Thymus (tissue), 14 donors: ENCODE measurements around the gene TBC1D21. TPM values are rescaled to one million over a fixed set of nuclear protein-coding genes. Genes with fewer than 3 reads are reported as not detected.

Experiments used
- DNase-seq, 9 donors: peaks; one replicate each; pipeline ENCODE4 v3.0.0-alpha.2; 2013; ENCODE audit warnings: low spot score in 9 of 9, low read depth in 6 of 9, missing footprints in 1 of 9
- H3K27ac ChIP-seq, 2 donors: one replicate each; pipeline ENCODE4 v1.5.1; 2013; ENCODE audit warnings: control low read depth in 1 of 2, low read depth in 1 of 2, low read length in 1 of 2, mild to moderate bottlenecking in 1 of 2, moderate library complexity in 1 of 2
- H3K27me3 ChIP-seq, 2 donors: one replicate each; pipeline ENCODE4 v1.5.1; 2013; ENCODE audit warnings: low read length in 1 of 2; ENCODE audit not compliant: control insufficient read depth in 2 of 2, insufficient read depth in 1 of 2
- H3K36me3 ChIP-seq, 2 donors: one replicate each; pipeline ENCODE4 v1.5.1; 2013; ENCODE audit warnings: low read length in 1 of 2, mild to moderate bottlenecking in 1 of 2, moderate library complexity in 1 of 2; ENCODE audit not compliant: control insufficient read depth in 2 of 2, insufficient read depth in 2 of 2
- H3K4me1 ChIP-seq, 2 donors: one replicate each; pipeline ENCODE4 v1.5.1; 2013; ENCODE audit warnings: low read length in 2 of 2; ENCODE audit not compliant: control insufficient read depth in 2 of 2, insufficient read depth in 2 of 2
- H3K4me3 ChIP-seq, 2 donors: one replicate each; pipeline ENCODE4 v1.5.1; 2013; ENCODE audit warnings: low read length in 2 of 2, control low read depth in 1 of 2, mild to moderate bottlenecking in 1 of 2
- H3K9me3 ChIP-seq, 2 donors: one replicate each; pipeline ENCODE4 v1.5.1; 2013; ENCODE audit warnings: low read length in 1 of 2, mild to moderate bottlenecking in 1 of 2; ENCODE audit not compliant: control insufficient read depth in 2 of 2, insufficient read depth in 1 of 2
- WGBS: extraction: QIAGEN DNeasy Blood & Tissue Kit; methylation state at CpG from one replicate; pipeline ENCODE4 v1.1.7; 2013; 5-methylcytosine and 5-hydroxymethylcytosine counted together
- long read RNA-seq, 10 donors: transcript quantifications; one replicate each; lab custom pipeline, GENCODE V29; 2026
- polyA plus RNA-seq: library from polyadenylated mRNA; stranded (reverse); fragments of 200-250 nt; gene quantifications from one replicate; pipeline ENCODE4 v1.2.3, GENCODE V29; 2013
- total RNA-seq: library from RNA; stranded (reverse); fragments of 120-200 nt; gene quantifications from one replicate; pipeline ENCODE4 v1.2.4, GENCODE V29; 2013
- donor health status: healthy.

TBC1D21 gene, protein sequence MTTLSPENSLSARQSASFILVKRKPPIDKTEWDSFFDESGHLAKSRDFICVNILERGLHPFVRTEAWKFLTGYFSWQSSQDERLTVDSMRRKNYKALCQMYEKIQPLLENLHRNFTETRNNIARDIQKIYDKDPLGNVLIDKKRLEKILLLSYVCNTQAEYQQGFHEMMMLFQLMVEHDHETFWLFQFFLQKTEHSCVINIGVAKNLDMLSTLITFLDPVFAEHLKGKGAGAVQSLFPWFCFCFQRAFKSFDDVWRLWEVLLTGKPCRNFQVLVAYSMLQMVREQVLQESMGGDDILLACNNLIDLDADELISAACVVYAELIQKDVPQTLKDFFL
- total RNA-seq: not detected
- polyA plus RNA-seq: 0.05 TPM
- long read RNA-seq, donor 1: 0 reads
- long read RNA-seq, donor 2: 0 reads
- long read RNA-seq, donor 3: 0 reads
- long read RNA-seq, donor 4: 0 reads
- long read RNA-seq, donor 5: 0 reads
- long read RNA-seq, donor 6: 0 reads
- long read RNA-seq, donor 7: 0 reads
- long read RNA-seq, donor 8: 0 reads
- long read RNA-seq, donor 9: 0 reads
- long read RNA-seq, donor 10: 0 reads

- Histone ChIP-seq H3K36me3 (no peaks in the 10 kb centered on the region), H3K9me3 (no peaks in the 10 kb centered on the region), H3K27me3 (peaks cover 0 to 9% of the 10 kb centered on the region in 2 donors), H3K4me1 (peaks cover 6 to 9% of the 10 kb centered on the region in 2 donors), H3K4me3 (no peak within 1 kb of the TSS), H3K27ac (no peak within 1 kb of the TSS)
- DNase-seq: no peak
- 87% methylated on average over 5 of the region's 5 CpGs for whole genome bisulfite sequencing
Observed at GRCh38 chr15:73873456-73873855, at the start of gene TBC1D21. TSS of gene TBC1D21 (plus strand) at chr15:73873564. CDS start at chr15:73873710, 146 bp downstream.

GRCh38 chr15:73826711-73827251 is 46.6 kb upstream of the TBC1D21 start:
- WGBS: 89% methylated on average over 3 of the region's 3 CpGs
- H3K4me3 ChIP-seq: no peak overlapping the region
- no peak for DNase-seq
- H3K36me3 ChIP-seq: no peaks in the 10 kb centered on the region
- H3K27me3 ChIP-seq: no peaks in the 10 kb centered on the region
- no peaks in the 10 kb centered on the region for H3K9me3 ChIP-seq
- no peaks in the 10 kb centered on the region for H3K4me1 ChIP-seq
- peak overlapping the region in 1 of 2 donors; percentile 8 for H3K27ac ChIP-seq

DNA sequence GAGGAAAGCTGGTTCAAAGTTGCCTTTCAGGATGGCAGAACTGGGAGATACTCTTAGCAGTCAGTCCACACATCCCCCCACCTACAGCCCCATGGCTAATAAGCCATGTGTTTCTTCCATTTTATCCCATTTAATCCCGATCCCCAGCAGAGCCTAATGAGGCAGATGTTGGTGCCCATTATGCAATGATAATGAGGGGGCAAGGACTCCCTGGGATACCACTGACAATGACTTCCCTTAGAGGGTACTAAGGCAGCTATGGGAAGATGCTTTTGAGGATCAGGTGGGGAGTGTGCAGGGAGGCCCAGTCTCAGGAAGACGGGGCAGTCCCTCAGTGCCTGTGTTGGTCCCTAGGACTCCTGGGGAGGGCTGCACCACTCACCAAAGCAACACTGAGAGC is 43.8 kb upstream of the TBC1D21 start:
- H3K4me1 ChIP-seq: no peaks in the 10 kb centered on the region
- no peak overlapping the region for H3K27ac ChIP-seq
- H3K4me3 ChIP-seq: no peak overlapping the region
- H3K9me3 ChIP-seq: no peaks in the 10 kb centered on the region
- H3K27me3 ChIP-seq: no peaks in the 10 kb centered on the region
- 76% methylated on average over 2 of the region's 2 CpGs for WGBS
- no peak for DNase-seq
- no peaks in the 10 kb centered on the region for H3K36me3 ChIP-seq

GRCh38 chr15:73832657-73833056 is 40.7 kb upstream of the TBC1D21 start:
- H3K9me3 ChIP-seq: no peaks in the 10 kb centered on the region
- H3K4me1 ChIP-seq: no peaks in the 10 kb centered on the region
- 56% methylated on average over 1 of the region's 1 CpG for WGBS
- H3K27ac ChIP-seq: no peak overlapping the region
- H3K36me3 ChIP-seq: no peaks in the 10 kb centered on the region
- peaks cover 0 to 4% of the 10 kb centered on the region in 2 donors for H3K27me3 ChIP-seq
- no peak for DNase-seq
- H3K4me3 ChIP-seq: no peak overlapping the region

GRCh38 chr15:73836845-73837244 is 36.5 kb upstream of the TBC1D21 start:
- Histone ChIP-seq H3K27ac (no peak overlapping the region), H3K4me1 (no peaks in the 10 kb centered on the region), H3K27me3 (peaks cover 0 to 6% of the 10 kb centered on the region in 2 donors), H3K9me3 (no peaks in the 10 kb centered on the region), H3K36me3 (no peaks in the 10 kb centered on the region), H3K4me3 (no peak overlapping the region)
- no peak for DNase-seq
- 90% methylated on average over 3 of the region's 3 CpGs for WGBS

DNA sequence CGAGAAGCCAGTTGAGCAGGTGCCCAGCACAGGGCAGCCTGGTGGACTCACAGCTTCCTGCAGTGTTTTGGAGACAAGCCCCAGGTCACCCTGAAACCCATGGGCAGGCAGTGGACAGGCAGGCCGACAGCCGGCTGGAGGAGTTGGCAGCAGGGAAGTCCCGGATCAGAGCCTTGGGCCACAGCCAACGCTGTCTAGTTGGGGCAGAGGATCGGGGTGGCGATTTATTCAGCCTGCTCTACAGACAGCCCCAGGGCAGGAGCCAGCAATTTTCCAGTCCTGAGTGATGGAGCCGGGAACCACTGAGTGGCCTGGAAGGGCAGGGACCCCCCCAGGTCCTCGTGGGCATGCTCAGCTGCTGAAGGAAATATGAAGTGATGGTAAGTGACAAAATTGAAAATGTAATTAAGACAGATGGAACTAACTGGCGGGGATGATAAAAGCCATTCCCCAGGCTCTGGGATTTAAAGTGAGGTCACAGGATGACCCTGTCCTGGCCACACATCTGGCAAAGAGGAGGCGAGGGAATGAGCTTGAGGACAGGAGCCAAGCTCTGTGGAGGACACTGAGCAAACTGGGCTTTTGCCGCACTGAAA is 34.4 kb upstream of the TBC1D21 start:
- Histone ChIP-seq H3K27ac (no peak overlapping the region), H3K4me1 (no peaks in the 10 kb centered on the region), H3K4me3 (no peak overlapping the region), H3K9me3 (no peaks in the 10 kb centered on the region), H3K27me3 (peaks cover 0 to 7% of the 10 kb centered on the region in 2 donors), H3K36me3 (no peaks in the 10 kb centered on the region)
- no peak for DNase-seq
- WGBS: 79% methylated on average over 12 of the region's 12 CpGs

- H3K27ac ChIP-seq: no peak overlapping the region
- no peak overlapping the region for H3K4me3 ChIP-seq
- H3K9me3 ChIP-seq: no peaks in the 10 kb centered on the region
- 88% methylated on average over 8 of the region's 8 CpGs for WGBS
- no peaks in the 10 kb centered on the region for H3K4me1 ChIP-seq
- peaks cover 0 to 7% of the 10 kb centered on the region in 2 donors for H3K27me3 ChIP-seq
- DNase-seq: no peak
- H3K36me3 ChIP-seq: no peaks in the 10 kb centered on the region
Observed at GRCh38 chr15:73839699-73840377, 33.5 kb upstream of the TBC1D21 start.

DNA sequence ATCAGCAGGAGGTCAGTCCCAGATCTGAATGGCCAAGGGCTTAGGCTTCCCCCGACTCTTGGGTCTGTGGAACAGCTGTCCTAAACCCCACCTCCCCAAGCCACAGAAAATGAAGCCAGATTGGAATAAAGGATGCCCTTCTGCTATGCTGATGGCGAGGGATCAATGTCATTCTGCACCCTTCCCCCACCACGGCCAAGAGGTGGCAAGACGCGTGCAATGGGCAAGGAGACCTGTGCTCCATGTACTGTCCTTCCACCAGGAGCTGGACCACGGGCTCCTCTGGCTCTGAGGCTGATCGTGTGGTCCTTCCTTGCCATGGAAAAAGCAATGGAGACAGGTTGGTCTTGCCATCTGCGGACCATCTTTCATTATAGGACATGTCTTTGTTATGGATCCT is 32.6 kb upstream of the TBC1D21 start:
- no peaks in the 10 kb centered on the region for H3K36me3 ChIP-seq
- DNase-seq: no peak
- H3K27ac ChIP-seq: no peak overlapping the region
- H3K4me3 ChIP-seq: no peak overlapping the region
- peaks cover 0 to 7% of the 10 kb centered on the region in 2 donors for H3K27me3 ChIP-seq
- no peaks in the 10 kb centered on the region for H3K4me1 ChIP-seq
- 94% methylated on average over 8 of the region's 8 CpGs for WGBS
- no peaks in the 10 kb centered on the region for H3K9me3 ChIP-seq
